IMR-90 (cell line): ENCODE results near the gene JAKMIP1. TPM values are rescaled to one million over a fixed set of nuclear protein-coding genes. Genes with fewer than 3 reads are reported as not detected.

Experiments
- ATAC-seq: fragments of 200-7000 bp; cut with Tn5 transposase; 2 replicates; pipeline ENCODE4 v1.9.1; 2020; ENCODE audit warnings: low read depth, mild to moderate bottlenecking, moderate library complexity
- BruUV-seq: library from RNA; stranded (reverse); fragments of 400-500 nt; replicated peaks from 2 replicates; lab custom pipeline; 2021; lab: Mats Ljungman, UMichigan
- CTCF ChIA-PET: fragments of 300-600 bp; formaldehyde crosslinking; extraction: SDS; loops from one replicate; lab custom pipeline; 2021; ENCODE audit warnings: antibody characterized with exemption; lab: Yijun Ruan, JAX
- POLR2A ChIA-PET: fragments of 300-600 bp; sonication (Branson Sonifier 250); formaldehyde crosslinking; loops from one replicate; lab custom pipeline; 2022; ENCODE audit warnings: antibody characterized with exemption; ENCODE audit not compliant: unreplicated experiment; lab: Charles Lee
- DNase-seq: peaks from one replicate; pipeline ENCODE4 v3.0.0; 2013
- H2AFZ ChIP-seq: replicated peaks from 2 replicates; pipeline ENCODE3; 2013; ENCODE audit warnings: low read length, mild to moderate bottlenecking; ENCODE audit not compliant: poor library complexity
- H2AK5ac ChIP-seq: 2 replicates; pipeline ENCODE4 v1.6.1; 2013; ENCODE audit warnings: low read depth, low read length, inconsistent platforms
- H2AK9ac ChIP-seq: replicated peaks from 2 replicates; pipeline ENCODE3; 2013; ENCODE audit warnings: mild to moderate bottlenecking, low read depth, low read length, moderate library complexity; ENCODE audit not compliant: poor library complexity
- H2BK120ac ChIP-seq: 2 replicates; pipeline ENCODE4 v1.6.1; 2013; ENCODE audit warnings: low read depth, low read length, inconsistent platforms
- H2BK15ac ChIP-seq: 3 replicates; pipeline ENCODE4 v1.6.1; 2013; ENCODE audit warnings: low read depth, low read length, inconsistent platforms
- H2BK20ac ChIP-seq: 2 replicates; pipeline ENCODE4 v1.6.1; 2013; ENCODE audit warnings: low read depth, mild to moderate bottlenecking, inconsistent platforms, low read length, moderate library complexity
- H2BK5ac ChIP-seq: 2 replicates; pipeline ENCODE4 v1.6.1; 2013; ENCODE audit warnings: mild to moderate bottlenecking, low read depth, low read length, inconsistent platforms; ENCODE audit not compliant: poor library complexity, severe bottlenecking
- H3K14ac ChIP-seq: replicated peaks from 2 replicates; pipeline ENCODE4 v1.6.1; 2013; ENCODE audit warnings: low read depth, low read length, inconsistent platforms
- H3K18ac ChIP-seq: 2 replicates; pipeline ENCODE4 v1.6.1; 2013; ENCODE audit warnings: low read depth, low read length, control low read depth
- H3K23ac ChIP-seq: 2 replicates; pipeline ENCODE4 v1.6.1; 2013; ENCODE audit warnings: low read depth, low read length, inconsistent platforms
- H3K27ac ChIP-seq: 2 replicates; pipeline ENCODE4 v1.5.1; 2013; ENCODE audit warnings: mild to moderate bottlenecking, control low read depth, low read length; ENCODE audit not compliant: insufficient read depth
- H3K27me3 ChIP-seq: 2 replicates; pipeline ENCODE4 v1.6.1; 2013; ENCODE audit warnings: low read length; ENCODE audit not compliant: control insufficient read depth, insufficient read depth
- H3K36me3 ChIP-seq: 2 replicates; pipeline ENCODE4 v1.6.1; 2013; ENCODE audit warnings: low read length, mixed read lengths; ENCODE audit not compliant: control insufficient read depth, insufficient read depth
- H3K4ac ChIP-seq: 2 replicates; pipeline ENCODE4 v1.6.1; 2013; ENCODE audit warnings: low read depth, low read length, inconsistent platforms
- H3K4me1 ChIP-seq: 2 replicates; pipeline ENCODE4 v1.6.1; 2013; ENCODE audit warnings: low read length, mixed read lengths; ENCODE audit not compliant: control insufficient read depth, insufficient read depth
- H3K4me2 ChIP-seq: 2 replicates; pipeline ENCODE4 v1.6.1; 2013; ENCODE audit warnings: low read depth, mild to moderate bottlenecking, control low read depth, low read length, moderate library complexity
- H3K4me3 ChIP-seq: 2 replicates; pipeline ENCODE4 v1.5.1; 2013; ENCODE audit warnings: low read depth, mild to moderate bottlenecking, control low read depth, low read length, moderate library complexity; ENCODE audit not compliant: insufficient read depth
- H3K56ac ChIP-seq: 2 replicates; pipeline ENCODE4 v1.6.1; 2013; ENCODE audit warnings: low read length, inconsistent platforms; ENCODE audit not compliant: insufficient read depth; ENCODE audit errors: extremely low read depth
- H3K79me1 ChIP-seq, 2 experiments: 2 replicates each; pipeline ENCODE4 v1.6.1; 2013; ENCODE audit warnings: low read length in 2 of 2, inconsistent platforms in 1 of 2, low read depth in 1 of 2
- H3K9ac ChIP-seq: 2 replicates; pipeline ENCODE4 v1.6.1; 2013; ENCODE audit warnings: low read depth, low read length, control low read depth
- H3K9me1 ChIP-seq: 2 replicates; pipeline ENCODE4 v1.6.1; 2013; ENCODE audit warnings: low read length, inconsistent platforms; ENCODE audit not compliant: insufficient read depth
- H3K9me3 ChIP-seq: 2 replicates; pipeline ENCODE4 v1.6.1; 2013; ENCODE audit warnings: low read length; ENCODE audit not compliant: control insufficient read depth, insufficient read depth
- H4K20me1 ChIP-seq: 2 replicates; pipeline ENCODE4 v1.6.1; 2013; ENCODE audit warnings: low read length, inconsistent platforms; ENCODE audit not compliant: insufficient read depth
- H4K5ac ChIP-seq: 2 replicates; pipeline ENCODE4 v1.6.1; 2013; ENCODE audit warnings: mild to moderate bottlenecking, low read depth, low read length, control low read depth
- H4K8ac ChIP-seq, 2 experiments: 2 replicates each; pipeline ENCODE4 v1.6.1; 2013; ENCODE audit warnings: low read depth in 2 of 2, low read length in 2 of 2, control low read depth in 1 of 2, inconsistent platforms in 1 of 2
- H4K91ac ChIP-seq: 2 replicates; pipeline ENCODE4 v1.6.1; 2013; ENCODE audit warnings: low read depth, low read length, inconsistent platforms; ENCODE audit not compliant: insufficient read depth
- BHLHE40 ChIP-seq: fragments of 150-350 bp; IDR thresholded peaks from 2 replicates; pipeline ENCODE4 v1.6.1; 2016; ENCODE audit warnings: mild to moderate bottlenecking, low read depth, low read length
- CEBPB ChIP-seq: IDR thresholded peaks from 2 replicates; pipeline ENCODE4 v1.6.1; 2012; ENCODE audit warnings: low read depth, low read length, improper control_type of control experiment
- CHD1 ChIP-seq: IDR thresholded peaks from 2 replicates; pipeline ENCODE4 v1.6.1; 2012; ENCODE audit warnings: low read depth, low read length, improper control_type of control experiment
- FOS ChIP-seq: fragments of 150-350 bp; IDR thresholded peaks from 2 replicates; pipeline ENCODE4 v1.6.1; 2016; ENCODE audit warnings: low read depth, low read length
- MAFK ChIP-seq: IDR thresholded peaks from 2 replicates; pipeline ENCODE4 v1.6.1; 2012; ENCODE audit warnings: low read depth, low read length, improper control_type of control experiment
- MAZ ChIP-seq: IDR thresholded peaks from 2 replicates; pipeline ENCODE4 v1.6.1; 2012; ENCODE audit warnings: low read depth, mild to moderate bottlenecking, low read length, improper control_type of control experiment, moderate library complexity, borderline replicate concordance
- MXI1 ChIP-seq: IDR thresholded peaks from 2 replicates; pipeline ENCODE4 v1.6.1; 2012; ENCODE audit warnings: low read depth, mild to moderate bottlenecking, low read length, moderate library complexity, borderline replicate concordance
- POLR2A ChIP-seq: IDR thresholded peaks from 2 replicates; pipeline ENCODE4 v1.6.1; 2012; ENCODE audit warnings: mild to moderate bottlenecking, low read depth, low read length
- RCOR1 ChIP-seq: IDR thresholded peaks from 2 replicates; pipeline ENCODE4 v1.6.1; 2012; ENCODE audit warnings: mild to moderate bottlenecking, low read length, improper control_type of control experiment; ENCODE audit not compliant: insufficient replicate concordance
- RFX5 ChIP-seq: IDR thresholded peaks from 2 replicates; pipeline ENCODE4 v1.8.0; 2012; ENCODE audit warnings: low read depth, mild to moderate bottlenecking, low read length, moderate library complexity
- SMC3 ChIP-seq: fragments of 150-350 bp; IDR thresholded peaks from 2 replicates; pipeline ENCODE4 v1.6.1; 2016; ENCODE audit warnings: low read depth, mild to moderate bottlenecking, antibody characterized with exemption, low read length, moderate library complexity
- WGBS, 2 experiments: methylation state at CpG; one replicate each; pipeline versions ENCODE4 v1.1.5 to v1.1.7; 2013; ENCODE audit warnings: missing lambda C conversion rate in 2 of 2; ENCODE audit not compliant: insufficient read length in 1 of 2; ENCODE audit errors: extremely low coverage in 2 of 2; 5-methylcytosine and 5-hydroxymethylcytosine counted together
- dilution Hi-C: fragments of 300-500 bp; cut with HindIII; formaldehyde crosslinking; loops from one replicate; pipeline ENCODE4 v1.14.3; 2018; ENCODE audit warnings: low sequenced_read_pairs; ENCODE audit not compliant: unreplicated experiment
- in situ Hi-C: fragments of 300-500 bp; cut with MboI; formaldehyde crosslinking; loops from 3 replicates; pipeline ENCODE4 v1.14.3; 2019; ENCODE audit warnings: low sequenced_read_pairs, inconsistent platforms, mixed read lengths
- intact Hi-C: fragments of 100-400 bp; cut with micrococcal nuclease; formaldehyde crosslinking; loops from 2 replicates; pipeline ENCODE4 v1.10.0; 2022
- polyA plus RNA-seq, 3 experiments: library from polyadenylated mRNA; depleted of rRNA; stranded (reverse); fragments of >200 nt; gene quantifications; 2 replicates each; pipeline ENCODE4 v1.2.3, GENCODE V29; 2012; ENCODE audit warnings: low replicate concordance in 1 of 3
- total RNA-seq: library from RNA; depleted of rRNA; stranded (reverse); fragments of >200 nt; gene quantifications from 2 replicates; pipeline ENCODE4 v1.2.3, GENCODE V29; 2012
- TF ChIP-seq, protein P1 (sequence below): conservative IDR thresholded peaks from 2 replicates; pipeline ENCODE4 v1.5.1; 2012; ENCODE audit warnings: mild to moderate bottlenecking, low read depth, low read length, improper control_type of control experiment

The JAKMIP1 gene
- total and polyA plus RNA-seq, 2 of the 4 experiments (the other 2 are of a cell fraction): not detected

DNA sequence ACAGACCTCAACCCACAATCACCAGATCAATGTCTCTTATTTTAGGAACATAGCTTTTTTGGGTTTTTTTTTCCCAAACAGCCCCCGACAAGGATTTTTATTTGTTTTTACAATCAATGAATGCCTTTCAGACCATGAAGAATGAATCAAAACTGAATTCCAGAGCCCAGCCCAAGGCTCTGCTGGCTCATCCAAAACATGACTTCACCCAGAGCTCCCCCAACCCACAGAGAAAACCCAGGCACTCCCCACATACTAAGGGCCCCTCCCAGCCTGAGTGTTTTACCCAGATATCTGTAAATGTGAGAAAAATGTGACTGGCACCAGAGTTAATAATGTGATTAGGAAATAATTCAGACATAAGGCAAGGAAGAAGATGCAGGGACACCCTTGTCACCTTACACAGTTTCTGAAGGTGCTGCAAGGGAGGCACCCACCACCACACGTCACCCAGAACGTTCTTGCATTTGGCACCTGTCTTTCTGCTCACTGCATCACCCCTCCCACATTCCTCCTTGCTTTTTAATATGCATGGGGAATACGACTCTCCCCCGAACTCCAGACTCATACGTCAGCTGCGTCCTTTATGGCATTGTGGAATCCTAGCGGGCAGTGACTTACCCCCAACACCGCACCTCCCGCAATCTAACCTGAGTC, 134.3 kb downstream of the JAKMIP1 start:
- Histone ChIP-seq H3K9ac (no peak overlapping the region), H3K36me3 (no peaks in the 10 kb centered on the region), H2BK15ac (no peak overlapping the region), H3K23ac (no peak overlapping the region), H3K27me3 (no peaks in the 10 kb centered on the region), H4K5ac (no peak overlapping the region), H3K4me1 (no peaks in the 10 kb centered on the region), H3K9me3 (peaks cover 21% of the 10 kb centered on the region), H3K14ac (no peak overlapping the region), H3K9me1 (no peaks in the 10 kb centered on the region), H4K8ac (no peak overlapping the region), H2AFZ (no peak overlapping the region), H2AK9ac (no peak overlapping the region), H3K4ac (no peak overlapping the region), H3K4me2 (no peak overlapping the region), H2BK120ac (no peak overlapping the region), H3K79me1 (no peaks in the 10 kb centered on the region), H3K56ac (no peak overlapping the region), H4K20me1 (no peaks in the 10 kb centered on the region), H2AK5ac (no peak overlapping the region), H3K4me3 (no peak overlapping the region), H2BK20ac (no peak overlapping the region), H3K27ac (no peak overlapping the region), H4K91ac (no peak overlapping the region), H3K18ac (no peak overlapping the region), H2BK5ac (no peak overlapping the region)
- ATAC-seq (no peak), DNase-seq (no peak)
- in situ Hi-C loops: no loop called here
- dilution Hi-C loops: no loop called here
- TF ChIP-seq FOS (no peak), MAZ (no peak), CHD1 (no peak), RCOR1 (no peak), MXI1 (no peak), BHLHE40 (no peak), RFX5 (no peak), SMC3 (no peak), MAFK (no peak), CEBPB (no peak), POLR2A (no peak)
- TF ChIP-seq, protein P1, sequence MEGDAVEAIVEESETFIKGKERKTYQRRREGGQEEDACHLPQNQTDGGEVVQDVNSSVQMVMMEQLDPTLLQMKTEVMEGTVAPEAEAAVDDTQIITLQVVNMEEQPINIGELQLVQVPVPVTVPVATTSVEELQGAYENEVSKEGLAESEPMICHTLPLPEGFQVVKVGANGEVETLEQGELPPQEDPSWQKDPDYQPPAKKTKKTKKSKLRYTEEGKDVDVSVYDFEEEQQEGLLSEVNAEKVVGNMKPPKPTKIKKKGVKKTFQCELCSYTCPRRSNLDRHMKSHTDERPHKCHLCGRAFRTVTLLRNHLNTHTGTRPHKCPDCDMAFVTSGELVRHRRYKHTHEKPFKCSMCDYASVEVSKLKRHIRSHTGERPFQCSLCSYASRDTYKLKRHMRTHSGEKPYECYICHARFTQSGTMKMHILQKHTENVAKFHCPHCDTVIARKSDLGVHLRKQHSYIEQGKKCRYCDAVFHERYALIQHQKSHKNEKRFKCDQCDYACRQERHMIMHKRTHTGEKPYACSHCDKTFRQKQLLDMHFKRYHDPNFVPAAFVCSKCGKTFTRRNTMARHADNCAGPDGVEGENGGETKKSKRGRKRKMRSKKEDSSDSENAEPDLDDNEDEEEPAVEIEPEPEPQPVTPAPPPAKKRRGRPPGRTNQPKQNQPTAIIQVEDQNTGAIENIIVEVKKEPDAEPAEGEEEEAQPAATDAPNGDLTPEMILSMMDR: no peak
- WGBS, 2 experiments: 52% methylated on average over 9 of the region's 10 CpGs; no CpG with 5 or more reads in 1 of the 2 experiments
- intact Hi-C loops: no loop called here
- ChIA-PET POLR2A (no interaction called here), CTCF (no interaction called here)
- BruUV-seq: no TSS peak
